HG03159 (cell line): ENCODE measurements around the gene HNRNPR.
"Not testable (repeated sequence)": the region's sequence is repeated elsewhere in the genome, so short reads cannot be mapped to it uniquely, and the experiment has no call there.

Source experiments
- ATAC-seq: cut with Tn5 transposase; IDR thresholded peaks from one replicate; pipeline ENCODE4 v1.9.1; 2021; ENCODE audit warnings: mild to moderate bottlenecking, moderate library complexity; ENCODE audit not compliant: unreplicated experiment

Gene HNRNPR

GRCh38 chr1:23344111-23344986, at the start of gene HNRNPR:
HNRNPR (minus strand) TSS chr1:23344284; CDS start chr1:23341008, 3,276 bp downstream.
- peak; percentile 94 for ATAC-seq

- ATAC-seq, result no peak
Measured at GRCh38 chr1:23393706-23394105, 49.6 kb upstream of the HNRNPR start.

- no peak for ATAC-seq
Measured at GRCh38 chr1:23392125-23392855, 48.2 kb upstream of the HNRNPR start.

DNA sequence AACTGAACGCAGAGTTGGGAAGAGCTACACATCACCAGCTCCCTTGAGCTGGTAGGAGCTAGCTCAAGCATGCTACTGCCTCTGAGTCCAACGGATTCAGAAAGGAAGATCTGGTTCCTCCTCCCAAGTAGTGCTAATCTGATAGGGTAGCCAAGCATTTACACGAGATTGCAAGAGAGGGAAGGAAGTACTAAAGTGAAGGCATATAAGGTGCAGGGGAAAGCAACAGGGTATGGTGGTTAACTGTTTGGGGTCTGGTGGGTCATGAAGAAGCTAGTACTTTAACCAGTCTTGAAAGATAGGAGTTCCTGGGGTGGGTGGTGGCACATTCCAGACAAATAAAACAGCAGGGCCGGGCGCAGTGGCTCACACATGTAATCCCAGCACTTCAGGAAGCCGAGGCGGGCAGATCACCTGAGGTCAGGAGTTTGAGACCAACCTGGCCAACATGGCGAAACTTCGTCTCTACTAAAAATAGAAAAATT, 45.8 kb upstream of the HNRNPR start:
- no peak for ATAC-seq

- ATAC-seq, result no peak
Measured at GRCh38 chr1:23387494-23387893, 43.4 kb upstream of the HNRNPR start.

- no peak for ATAC-seq
Measured at GRCh38 chr1:23385119-23385621, 41.1 kb upstream of the HNRNPR start.

GRCh38 chr1:23384312-23385058, 40.4 kb upstream of the HNRNPR start:
- ATAC-seq, result no peak

DNA sequence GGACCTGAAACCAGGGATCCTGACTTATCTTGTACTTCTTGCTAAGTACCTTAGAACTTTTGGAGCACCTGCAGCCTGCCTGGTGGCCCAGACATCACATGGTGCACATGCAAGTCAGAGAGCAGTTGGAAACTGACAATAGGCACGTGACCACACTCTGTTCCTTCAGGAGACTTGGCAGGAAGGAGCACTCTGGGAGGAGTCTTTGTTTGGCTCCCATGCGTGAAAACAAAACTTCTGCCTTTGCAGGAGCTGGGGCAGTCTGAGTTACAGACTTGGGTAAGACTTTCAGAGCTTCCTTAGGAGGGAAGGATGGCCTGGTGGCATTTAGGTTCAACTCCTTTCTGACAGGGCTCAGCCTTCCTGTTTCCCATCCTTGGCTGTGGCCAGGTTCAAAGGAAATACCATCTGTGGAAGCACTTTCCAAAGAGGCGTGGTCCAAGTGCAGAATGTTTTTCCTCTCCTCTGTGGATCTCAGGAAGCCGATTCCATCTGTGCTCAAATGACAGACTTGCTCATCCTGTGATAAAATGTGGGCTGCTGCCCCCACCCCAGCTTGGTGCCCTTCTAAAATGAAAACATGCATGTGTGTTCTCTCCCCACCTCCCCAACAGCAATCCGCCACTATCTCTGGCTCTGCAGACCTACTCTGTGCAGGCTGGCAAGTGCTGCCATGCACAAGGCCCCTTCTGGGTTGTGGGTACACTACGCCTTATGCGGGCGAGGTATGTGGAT, 39.7 kb upstream of the HNRNPR start:
- no peak for ATAC-seq

- no peak for ATAC-seq
Measured at GRCh38 chr1:23381233-23381885, 37.3 kb upstream of the HNRNPR start.

DNA sequence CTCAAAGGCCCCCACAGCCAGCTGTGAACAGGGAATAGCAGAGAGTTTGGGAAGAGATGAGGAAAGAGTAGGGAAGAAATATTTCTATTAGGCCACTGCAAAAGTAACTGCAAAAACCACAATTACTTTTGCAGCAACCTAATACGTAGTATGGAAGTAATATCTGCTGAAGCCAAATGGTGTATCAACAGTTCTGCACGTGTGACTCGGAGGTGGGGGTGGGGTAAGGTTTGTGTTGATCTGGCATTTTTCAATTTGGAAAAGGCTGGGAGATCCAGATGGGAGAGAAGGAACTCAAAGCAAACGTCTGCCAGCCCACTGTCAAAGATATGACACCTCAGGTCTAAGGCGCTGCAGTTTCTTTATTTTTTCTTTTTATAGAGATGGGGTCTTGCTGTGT, 36.6 kb upstream of the HNRNPR start:
- ATAC-seq, result no peak

- ATAC-seq, result not testable (repeated sequence)
Measured at GRCh38 chr1:23380236-23380635, 36.2 kb upstream of the HNRNPR start.

DNA sequence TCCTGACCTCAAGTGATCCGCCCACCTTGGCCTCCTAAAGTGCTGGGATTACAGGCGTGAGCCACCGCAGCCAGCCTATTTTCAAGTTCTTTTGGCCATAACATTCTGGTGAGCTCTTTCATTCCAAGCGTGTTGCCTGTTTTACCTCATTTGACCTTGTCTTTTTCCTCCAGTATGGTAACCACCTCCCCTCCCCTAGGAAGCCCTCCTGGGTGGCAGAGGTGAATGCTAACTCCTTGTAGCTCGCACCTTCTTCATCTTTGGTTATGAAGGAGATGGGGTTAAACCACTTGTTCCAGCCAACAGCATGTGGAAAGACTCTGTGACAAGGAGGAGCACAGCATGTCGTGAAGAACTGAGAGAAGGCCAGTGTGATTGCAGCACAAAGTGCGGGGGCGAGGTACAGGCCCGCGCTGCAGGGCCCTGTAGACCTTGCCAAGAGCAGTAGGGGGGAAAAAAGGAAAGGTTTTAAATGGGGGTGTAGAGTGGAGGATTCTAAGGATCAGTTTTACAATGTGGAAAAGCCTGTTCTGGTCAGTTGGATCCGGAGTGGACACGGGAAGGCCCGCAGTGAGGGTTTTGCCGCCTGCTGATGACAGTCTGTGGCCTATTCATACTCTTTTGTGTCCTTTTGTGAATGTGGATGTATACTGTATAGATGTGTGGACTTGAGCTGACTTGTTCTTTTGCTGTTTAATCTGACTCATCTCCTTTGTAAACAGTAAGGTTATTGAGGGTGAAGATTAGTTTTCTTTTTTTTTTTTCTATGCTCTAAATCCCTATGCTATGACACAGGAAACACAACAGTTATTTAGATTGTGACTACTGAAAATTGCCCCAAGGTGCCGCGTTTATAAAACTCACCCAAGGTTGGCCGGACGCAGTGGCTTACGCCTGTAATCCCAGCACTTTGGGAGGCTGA, 33.1 kb upstream of the HNRNPR start:
- no peak for ATAC-seq

DNA sequence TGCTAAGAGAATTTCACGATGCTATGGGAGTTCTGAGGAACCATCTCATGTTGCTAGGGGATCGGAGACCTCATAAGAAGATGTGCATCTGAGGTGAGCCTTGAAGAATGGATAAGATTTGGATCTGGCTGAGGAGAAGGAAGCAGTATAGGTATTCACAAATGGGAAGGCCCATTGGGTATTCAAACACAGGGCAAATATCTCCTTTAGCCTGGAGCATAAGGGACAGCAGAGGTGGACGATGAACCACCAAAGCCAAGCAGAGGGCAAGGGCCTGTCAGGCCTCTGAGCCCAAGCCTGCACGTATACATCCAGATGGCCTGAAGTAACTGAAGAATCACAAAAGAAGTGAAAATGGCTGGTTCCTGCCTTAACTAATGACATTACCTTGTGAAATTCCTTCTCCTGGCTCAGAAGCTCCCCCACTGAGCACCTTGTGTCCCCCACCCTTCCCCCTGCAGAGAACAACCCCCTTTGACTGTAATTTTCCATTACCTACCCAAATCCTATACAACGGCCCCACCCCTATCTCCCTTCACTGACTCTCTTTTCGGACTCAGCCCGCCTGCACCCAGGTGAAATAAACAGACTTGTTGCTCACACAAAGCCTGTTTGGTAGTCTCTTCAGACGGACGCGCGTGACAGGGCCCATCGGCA, 30.1 kb upstream of the HNRNPR start:
- ATAC-seq, result not testable (repeated sequence)

DNA sequence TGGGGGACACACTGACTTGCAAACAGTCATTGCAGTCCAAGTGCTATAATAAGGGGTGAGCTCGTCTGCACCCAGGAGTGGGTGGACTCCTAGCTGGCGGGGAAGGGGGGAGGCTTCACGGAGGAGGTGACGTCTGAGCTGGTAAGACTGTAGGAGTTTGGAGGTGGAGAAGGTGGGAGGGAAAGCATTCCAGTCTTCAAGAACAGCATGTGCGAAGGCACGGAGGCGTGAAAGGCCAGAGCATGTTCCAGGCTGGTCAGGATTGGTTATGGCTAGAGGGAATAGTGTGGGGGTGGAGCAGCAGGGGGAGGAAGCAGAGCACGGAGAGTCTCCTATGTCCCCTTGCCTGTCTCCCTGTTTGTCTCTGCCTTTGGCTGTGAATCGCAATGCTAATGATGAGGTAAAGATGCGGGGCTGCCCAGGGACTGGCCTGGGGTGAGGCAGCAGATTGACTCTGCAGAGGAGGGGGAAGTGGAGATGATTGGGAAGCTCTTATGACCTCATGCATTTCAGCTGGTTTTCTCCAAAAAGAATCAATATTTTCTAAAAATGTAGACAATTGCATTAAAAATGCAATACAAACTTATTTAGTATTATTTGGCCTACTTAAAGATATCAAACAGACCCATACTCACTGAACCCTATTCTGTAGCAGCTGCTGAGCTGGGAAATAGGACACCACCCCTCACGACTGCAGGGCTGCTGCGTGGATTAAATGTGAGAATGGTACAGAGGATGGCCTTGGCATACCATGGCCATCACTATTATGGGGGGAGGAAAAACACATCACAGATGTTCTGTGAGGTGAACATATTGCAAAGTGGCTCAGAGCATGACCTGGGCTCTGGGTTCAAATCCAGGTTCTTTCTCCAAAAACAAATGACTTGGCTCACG, 28.1 kb upstream of the HNRNPR start:
- no peak for ATAC-seq

GRCh38 chr1:23370709-23371584, 26.9 kb upstream of the HNRNPR start:
- ATAC-seq, result no peak

- no peak for ATAC-seq
Measured at GRCh38 chr1:23370330-23370708, 26.2 kb upstream of the HNRNPR start.
